Iris pigment epithelial cell (primary cell): Measurements from ENCODE around the gene MNAT1.
"Not testable (repeated sequence)": the region's sequence is repeated elsewhere in the genome, so short reads cannot be mapped to it uniquely, and the experiment has no call there.

Experiments
- DNase-seq: peaks from one replicate; pipeline ENCODE4 v3.0.0-alpha.2; 2011; ENCODE audit warnings: low read depth

Gene MNAT1

DNA sequence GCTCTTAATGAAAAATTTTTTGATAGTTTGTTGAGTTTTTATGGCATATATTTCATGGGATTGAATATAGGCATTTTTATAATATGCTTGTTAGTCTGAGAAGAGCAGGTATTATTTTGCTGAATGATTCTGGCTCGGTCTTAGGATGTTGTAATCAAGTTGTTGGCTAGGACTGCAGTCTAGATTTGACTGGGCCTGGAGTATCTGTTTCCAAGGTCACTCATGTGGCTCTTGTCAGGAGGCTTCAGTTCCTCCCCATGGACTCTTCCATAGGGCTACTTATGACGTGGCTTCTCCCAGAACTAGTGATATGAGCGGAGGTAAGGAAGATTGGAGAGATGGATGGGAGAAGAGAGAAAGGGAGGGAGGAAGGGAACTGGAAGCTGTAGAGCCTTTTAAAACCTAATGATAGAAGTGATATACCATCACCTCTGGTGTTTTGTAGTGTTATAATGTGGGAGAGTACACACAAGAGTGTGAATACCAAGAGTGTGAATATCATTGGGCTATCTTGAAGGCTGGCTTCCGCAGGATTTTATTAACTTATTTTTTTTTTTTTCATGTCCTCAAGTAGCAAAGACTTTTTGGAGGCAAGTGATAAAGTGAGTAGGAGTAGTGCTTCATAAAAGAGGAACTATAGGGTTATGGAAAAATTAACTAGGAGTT, 4.4 kb downstream of the MNAT1 start:
- DNase-seq, result peak; percentile 35

DNA sequence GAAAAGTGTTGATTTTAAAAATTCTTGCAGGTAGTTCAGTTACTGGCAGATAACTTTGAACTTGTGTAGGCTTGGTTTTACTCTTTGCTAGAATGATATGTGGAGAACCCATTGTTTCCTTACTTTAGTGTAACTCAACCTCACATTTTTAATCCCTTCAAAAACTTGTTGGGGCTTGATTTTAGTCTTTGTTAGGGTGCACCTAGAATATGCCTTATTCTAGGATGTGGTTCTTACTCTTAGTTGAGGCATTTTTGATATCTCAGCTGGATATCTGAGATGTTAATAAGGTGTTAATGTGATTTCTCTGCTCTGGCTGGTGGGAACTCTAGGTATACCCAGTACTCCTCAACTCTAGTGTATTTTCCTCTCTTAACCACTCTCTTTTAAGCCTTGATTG, 10.0 kb downstream of the MNAT1 start:
- no peak for DNase-seq

GRCh38 chr14:60753264-60754119, 18.9 kb downstream of the MNAT1 start:
- peak; percentile 34 for DNase-seq

GRCh38 chr14:60756847-60757246, 22.3 kb downstream of the MNAT1 start:
- DNase-seq, result peak; percentile 30

DNA sequence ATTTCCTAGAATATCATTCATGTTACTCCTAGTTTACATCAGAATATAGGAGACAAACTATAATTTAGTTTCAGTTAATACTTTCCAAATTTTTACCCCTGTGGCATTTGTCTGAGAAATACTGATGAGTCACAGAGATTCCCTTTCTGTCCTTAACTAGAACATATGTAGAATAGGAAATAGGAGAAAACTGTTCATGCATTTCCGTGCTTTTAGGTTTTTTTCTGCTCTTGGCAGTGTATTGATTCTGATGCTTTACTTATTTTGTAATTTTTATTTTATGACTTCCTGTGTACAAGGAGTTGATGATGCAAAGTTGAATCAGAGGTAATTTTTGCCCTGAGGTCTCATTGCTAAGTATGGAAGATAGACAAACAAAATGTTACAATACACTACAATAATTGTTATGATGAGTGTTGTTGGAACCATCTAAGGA, 23.0 kb downstream of the MNAT1 start:
- peak; percentile 60 for DNase-seq

- peak; percentile 21 for DNase-seq
Measured at GRCh38 chr14:60758885-60759284, 24.3 kb downstream of the MNAT1 start.

GRCh38 chr14:60760209-60760608, 25.6 kb downstream of the MNAT1 start:
- peak; percentile 11 for DNase-seq

DNA sequence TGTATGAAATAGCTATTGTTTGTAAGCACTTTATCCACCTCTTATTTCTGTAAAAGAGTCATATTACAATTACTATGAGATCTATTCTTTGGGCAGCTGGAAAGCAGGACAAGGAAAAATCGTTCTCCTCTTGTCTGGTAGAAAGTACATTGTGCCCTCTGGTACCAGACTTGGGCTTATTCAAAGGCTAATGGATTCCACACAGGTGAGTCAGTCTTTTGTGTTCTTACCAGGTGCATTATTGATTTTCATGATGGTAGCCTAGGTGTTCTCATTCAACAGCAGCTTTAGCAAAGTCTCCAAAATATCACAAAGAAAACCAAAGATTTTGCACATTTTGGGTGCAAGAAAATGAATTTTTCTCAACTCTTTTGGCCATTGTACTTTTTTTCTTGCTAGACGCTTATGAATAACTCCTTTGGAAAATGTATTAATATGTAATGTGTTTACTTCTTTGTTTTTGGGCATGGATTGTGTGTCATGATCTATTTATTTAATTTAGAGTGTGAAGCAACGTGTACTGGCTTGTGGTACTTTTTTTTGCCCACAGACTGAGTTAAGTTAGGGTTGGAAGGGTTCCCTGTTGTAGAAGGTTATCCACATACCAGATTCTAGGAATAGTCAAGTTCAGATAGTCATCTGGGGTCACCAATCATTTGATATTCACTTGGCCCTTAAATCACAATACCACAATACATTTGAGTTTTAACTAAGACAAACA, 26.2 kb downstream of the MNAT1 start:
- no peak for DNase-seq

GRCh38 chr14:60768602-60769001, 34.0 kb downstream of the MNAT1 start:
- no peak for DNase-seq

- no peak for DNase-seq
Measured at GRCh38 chr14:60771117-60771516, 36.6 kb downstream of the MNAT1 start.

GRCh38 chr14:60773558-60773957, 39.0 kb downstream of the MNAT1 start:
- no peak for DNase-seq

DNA sequence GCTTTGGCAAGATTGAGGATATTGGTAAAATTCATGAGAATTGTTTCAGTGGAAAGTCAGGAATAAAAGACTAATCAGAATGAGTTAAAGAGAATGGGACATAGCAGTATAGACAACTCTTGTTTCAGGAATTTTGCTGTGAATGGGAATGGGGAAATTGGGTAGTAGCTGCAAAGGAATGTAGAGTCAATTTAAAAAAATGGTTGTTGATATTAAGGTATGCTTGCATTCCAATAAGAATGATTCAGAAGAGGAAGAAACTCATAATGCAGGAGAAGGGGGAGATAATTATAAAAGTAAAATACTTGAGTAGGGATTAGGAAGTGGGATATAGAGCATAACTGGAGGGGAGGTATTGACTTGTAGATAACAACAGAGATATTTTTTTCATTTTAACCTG, 40.7 kb downstream of the MNAT1 start:
- peak; percentile 67 for DNase-seq

DNA sequence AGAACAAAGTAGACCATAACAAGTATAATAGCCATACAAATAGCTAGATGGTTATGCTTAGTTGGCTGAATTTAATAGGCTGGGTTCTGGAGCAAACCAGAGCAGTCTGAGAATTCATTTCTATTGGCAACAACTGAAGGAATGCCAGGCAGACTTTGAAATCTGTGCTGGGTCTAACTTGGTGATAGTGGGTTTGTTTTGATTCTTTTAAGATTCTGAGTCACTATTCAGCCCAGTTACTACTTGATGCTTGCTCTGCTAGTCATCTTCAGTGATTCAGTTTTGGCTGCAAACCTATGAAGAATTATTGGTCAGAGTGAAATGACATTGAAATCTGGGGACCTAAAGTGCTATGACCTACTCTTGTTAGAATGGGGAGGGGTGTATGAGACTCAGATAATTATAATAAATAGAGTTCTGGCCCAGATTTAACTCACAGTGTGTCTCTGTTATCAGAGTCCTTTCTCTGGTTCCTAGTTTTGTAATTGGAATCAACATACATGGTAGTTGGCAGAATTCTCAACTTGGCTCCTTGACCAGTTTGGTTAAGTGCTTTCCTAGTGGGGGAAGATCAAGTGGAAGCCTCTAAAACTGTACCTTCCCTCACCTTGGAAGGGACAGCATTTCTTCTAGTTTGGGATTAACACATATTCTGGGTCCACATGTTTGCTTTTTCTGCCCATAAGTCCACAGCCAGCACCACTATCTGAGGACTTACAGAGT, 43.5 kb downstream of the MNAT1 start:
- peak; percentile 90 for DNase-seq

DNA sequence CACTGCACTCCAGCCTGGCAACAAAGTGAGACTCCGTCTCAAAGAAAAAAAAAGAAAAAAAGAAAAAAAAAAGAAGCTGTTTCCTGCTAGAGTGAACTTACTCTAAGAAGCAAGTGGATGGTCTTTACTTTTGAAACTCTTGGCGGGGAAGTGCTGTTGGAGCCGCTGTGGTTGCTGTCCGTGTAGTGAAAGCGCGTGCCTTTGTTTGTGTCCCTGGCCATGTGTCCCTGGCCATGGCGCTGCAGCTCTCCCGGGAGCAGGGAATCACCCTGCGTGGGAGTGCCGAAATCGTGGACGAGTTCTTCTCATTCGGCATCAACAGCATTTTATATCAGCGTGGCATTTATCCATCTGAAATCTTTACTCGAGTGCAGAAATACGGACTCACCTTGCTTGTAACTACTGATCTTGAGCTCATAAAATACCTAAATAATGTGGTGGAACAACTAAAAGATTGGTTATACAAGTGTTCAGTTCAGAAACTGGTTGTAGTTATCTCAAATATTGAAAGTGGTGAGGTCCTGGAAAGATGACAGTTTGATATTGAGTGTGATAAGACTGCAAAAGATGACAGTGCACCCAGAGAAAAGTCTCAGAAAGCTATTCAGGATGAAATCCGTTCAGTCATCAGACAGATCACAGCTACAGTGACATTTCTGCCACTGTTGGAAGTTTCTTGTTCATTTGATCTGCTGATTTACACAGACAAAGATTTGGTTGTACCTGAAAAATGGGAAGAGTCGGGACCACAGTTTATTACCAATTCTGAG, 45.4 kb downstream of the MNAT1 start:
- not testable (repeated sequence) for DNase-seq

GRCh38 chr14:60780558-60780957, 46.0 kb downstream of the MNAT1 start:
- DNase-seq, result not testable (repeated sequence)

GRCh38 chr14:60786905-60787304, 52.3 kb downstream of the MNAT1 start:
- no peak for DNase-seq

DNA sequence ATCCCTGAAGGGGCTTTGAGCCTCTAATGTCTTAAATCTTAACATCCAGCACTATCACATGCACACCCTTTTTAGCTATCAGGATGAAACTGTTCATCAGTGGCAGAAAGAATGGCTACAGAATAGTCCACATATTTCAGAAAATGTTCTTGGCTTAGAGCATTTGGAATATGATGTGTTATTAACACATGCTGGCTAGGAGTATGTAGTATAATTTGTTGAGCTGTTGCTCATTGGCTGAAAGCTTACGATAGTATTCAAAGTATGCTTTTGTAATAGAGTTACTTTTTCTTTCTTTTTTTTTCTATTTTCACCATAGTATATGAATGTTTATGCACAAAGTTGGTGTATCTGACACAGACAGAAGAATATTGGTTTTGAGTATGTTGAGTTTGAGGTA, 55.1 kb downstream of the MNAT1 start:
- peak; percentile 10 for DNase-seq

- DNase-seq, result no peak
Measured at GRCh38 chr14:60790850-60791249, 56.3 kb downstream of the MNAT1 start.

- DNase-seq, result no peak
Measured at GRCh38 chr14:60796434-60796833, 61.9 kb downstream of the MNAT1 start.

DNA sequence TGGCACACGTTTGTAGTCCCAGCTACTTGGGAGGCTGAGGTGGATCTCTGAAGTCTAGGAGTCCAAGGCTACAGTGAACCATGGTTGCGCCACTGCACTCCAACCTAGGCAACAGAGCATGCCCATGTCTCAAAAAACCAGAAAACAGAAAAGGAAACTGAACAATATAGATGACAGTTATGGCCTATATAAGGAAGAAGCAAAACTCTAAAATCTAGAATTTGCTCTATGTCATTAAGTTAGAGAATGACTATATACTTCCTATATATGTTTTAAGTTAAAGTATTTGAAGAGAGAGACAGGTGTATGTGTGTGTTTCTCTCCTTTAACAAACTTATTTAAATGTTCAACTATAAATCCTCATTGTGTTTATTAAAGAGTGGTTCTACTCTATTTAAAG, 65.8 kb downstream of the MNAT1 start:
- no peak for DNase-seq

DNA sequence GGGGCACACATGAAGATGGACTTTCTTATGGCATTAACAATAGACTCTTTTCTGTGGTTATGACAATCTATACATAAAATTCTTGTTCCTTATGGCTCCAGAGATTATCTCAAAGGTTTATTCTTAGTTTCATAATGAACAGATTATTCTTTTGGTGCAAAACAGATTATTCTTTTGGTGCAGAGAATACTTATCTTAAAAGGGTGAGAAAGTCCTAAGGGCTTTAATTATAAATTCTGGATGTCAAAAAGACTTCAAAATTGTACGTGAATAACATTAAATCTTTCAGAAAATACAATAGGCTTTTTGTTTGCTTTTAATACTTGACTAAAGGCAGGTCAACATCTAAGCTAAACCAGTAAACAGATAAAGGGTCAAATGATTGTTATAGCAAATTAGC, 69.3 kb downstream of the MNAT1 start:
- DNase-seq, result no peak
